HG02840 (cell line): ENCODE data around the gene SLIT3.

ENCODE experiments used
- ATAC-seq: cut with Tn5 transposase; IDR thresholded peaks from one replicate; pipeline ENCODE4 v1.9.1; 2021; ENCODE audit warnings: mild to moderate bottlenecking, moderate library complexity, moderate number of reproducible peaks; ENCODE audit not compliant: unreplicated experiment, low FRiP score

The SLIT3 gene

GRCh38 chr5:168796593-168797580 is 504.1 kb downstream of the SLIT3 start:
- no peak for ATAC-seq

- ATAC-seq: no peak
These were observed 504.9 kb downstream of the SLIT3 start for GRCh38 chr5:168796000-168796399.

GRCh38 chr5:168793841-168794837 is 506.8 kb downstream of the SLIT3 start:
- no peak for ATAC-seq

GRCh38 chr5:168792678-168793077 is 508.3 kb downstream of the SLIT3 start:
- ATAC-seq: no peak

- no peak for ATAC-seq
These were observed 510.2 kb downstream of the SLIT3 start for GRCh38 chr5:168790671-168791250.

GRCh38 chr5:168790002-168790635 is 510.8 kb downstream of the SLIT3 start:
- no peak for ATAC-seq

GRCh38 chr5:168788786-168789185 is 512.2 kb downstream of the SLIT3 start:
- no peak for ATAC-seq

GRCh38 chr5:168788107-168788506 is 512.8 kb downstream of the SLIT3 start:
- ATAC-seq: no peak

GRCh38 chr5:168786147-168786546 is 514.8 kb downstream of the SLIT3 start:
- no peak for ATAC-seq

GRCh38 chr5:168784454-168784853 is 516.5 kb downstream of the SLIT3 start:
- ATAC-seq: no peak

- no peak for ATAC-seq
These were observed 518.9 kb downstream of the SLIT3 start for GRCh38 chr5:168781941-168782571.

GRCh38 chr5:168780888-168781287 is 520.1 kb downstream of the SLIT3 start:
- ATAC-seq: no peak

- ATAC-seq: no peak
These were observed 521.6 kb downstream of the SLIT3 start for GRCh38 chr5:168779333-168779732.

GRCh38 chr5:168778536-168778935 is 522.4 kb downstream of the SLIT3 start:
- ATAC-seq: no peak

GRCh38 chr5:168777651-168778050 is 523.3 kb downstream of the SLIT3 start:
- ATAC-seq: no peak

GRCh38 chr5:168776070-168776469 is 524.9 kb downstream of the SLIT3 start:
- no peak for ATAC-seq

GRCh38 chr5:168773226-168773625 is 527.7 kb downstream of the SLIT3 start:
- no peak for ATAC-seq

GRCh38 chr5:168772316-168772961 is 528.5 kb downstream of the SLIT3 start:
- ATAC-seq: no peak

GRCh38 chr5:168771678-168772077 is 529.3 kb downstream of the SLIT3 start:
- ATAC-seq: no peak
